Panc1 (cell line): Measurements from ENCODE around the gene BBIP1. TPM values are rescaled to one million over a fixed set of nuclear protein-coding genes. Genes with fewer than 3 reads are reported as not detected.

Experiments used
- ATAC-seq: fragments of 200-7000 bp; cut with Tn5 transposase; 2 replicates; pipeline ENCODE4 v1.9.1; 2020; ENCODE audit warnings: mild to moderate bottlenecking, moderate library complexity
- BruUV-seq: library from RNA; stranded (reverse); fragments of 400-500 nt; replicated peaks from 2 replicates; lab custom pipeline; 2021; lab: Mats Ljungman, UMichigan
- CTCF ChIA-PET: fragments of 300-600 bp; sonication (Branson Sonifier 250); formaldehyde crosslinking; loops from one replicate; lab custom pipeline; 2022; ENCODE audit warnings: antibody characterized with exemption; lab: Charles Lee
- POLR2A ChIA-PET: fragments of 300-600 bp; sonication (Branson Sonifier 250); formaldehyde crosslinking; loops from one replicate; lab custom pipeline; 2022; ENCODE audit warnings: antibody characterized with exemption; lab: Charles Lee
- DNase-seq: peaks from one replicate; pipeline ENCODE4 v3.0.0-alpha.2; 2010; ENCODE audit warnings: low read depth, low spot score
- H3K27ac ChIP-seq: 2 replicates; pipeline ENCODE4 v1.5.1; 2011; ENCODE audit warnings: mild to moderate bottlenecking, low read length, inconsistent platforms
- H3K27me3 ChIP-seq: fragments of 200-500 bp; sonication (Bioruptor generic); 2 replicates; pipeline ENCODE4 v1.6.0; 2014; ENCODE audit warnings: low read length, inconsistent platforms; ENCODE audit not compliant: control insufficient read depth, insufficient read depth
- H3K36me3 ChIP-seq: fragments of 200-500 bp; sonication (Bioruptor generic); 2 replicates; pipeline ENCODE4 v1.5.1; 2014; ENCODE audit warnings: inconsistent platforms, mild to moderate bottlenecking, low read length, moderate library complexity; ENCODE audit not compliant: control insufficient read depth, insufficient read depth
- H3K4me1 ChIP-seq: 2 replicates; pipeline ENCODE4 v1.5.1; 2011; ENCODE audit warnings: inconsistent platforms, mild to moderate bottlenecking, low read length, moderate library complexity; ENCODE audit not compliant: control insufficient read depth, insufficient read depth
- H3K4me3 ChIP-seq, 2 experiments: 2 replicates each; pipeline ENCODE4 v1.5.1; 2011 to 2012; ENCODE audit warnings: low read depth in 2 of 2, low read length in 2 of 2, mild to moderate bottlenecking in 2 of 2, inconsistent platforms in 1 of 2, moderate library complexity in 1 of 2
- H3K9me3 ChIP-seq: fragments of 200-500 bp; sonication (Bioruptor generic); 2 replicates; pipeline ENCODE4 v1.5.1; 2014; ENCODE audit warnings: low read depth, mild to moderate bottlenecking, inconsistent platforms, low read length, moderate library complexity; ENCODE audit not compliant: control insufficient read depth, insufficient read depth
- POLR2AphosphoS5 ChIP-seq: IDR thresholded peaks from 2 replicates; pipeline ENCODE4 v1.6.1; 2012; ENCODE audit warnings: mild to moderate bottlenecking, low read depth, low read length, moderate library complexity
- SIN3A ChIP-seq: IDR thresholded peaks from 2 replicates; pipeline ENCODE4 v1.6.1; 2012; ENCODE audit warnings: low read depth, mild to moderate bottlenecking, low read length, moderate library complexity, borderline replicate concordance; ENCODE audit not compliant: insufficient read depth
- TCF7L2 ChIP-seq: IDR thresholded peaks from 2 replicates; pipeline ENCODE4 v1.6.1; 2011; ENCODE audit warnings: mild to moderate bottlenecking, low read depth, low read length, inconsistent platforms
- in situ Hi-C: cut with HindIII; loops from 2 replicates; pipeline ENCODE4 v1.10.0; 2016; ENCODE audit warnings: low sequenced_read_pairs, low pct_unique_long_range_greater_than_20kb
- intact Hi-C: fragments of 100-400 bp; cut with micrococcal nuclease; formaldehyde crosslinking; loops from one replicate; pipeline ENCODE4 v1.10.0; 2022; ENCODE audit not compliant: unreplicated experiment
- total RNA-seq: library from RNA; stranded (reverse); gene quantifications from one replicate; pipeline ENCODE4 v1.2.1, GENCODE V29; 2021; ENCODE audit not compliant: unreplicated experiment
- TF ChIP-seq, protein P1 (sequence below): fragments of 450-650 bp; IDR thresholded peaks from 2 replicates; pipeline ENCODE4 v1.5.1; 2017; ENCODE audit warnings: mild to moderate bottlenecking

The BBIP1 gene
- total RNA-seq, 1 experiment from 2014 or later = 55.2 TPM

DNA sequence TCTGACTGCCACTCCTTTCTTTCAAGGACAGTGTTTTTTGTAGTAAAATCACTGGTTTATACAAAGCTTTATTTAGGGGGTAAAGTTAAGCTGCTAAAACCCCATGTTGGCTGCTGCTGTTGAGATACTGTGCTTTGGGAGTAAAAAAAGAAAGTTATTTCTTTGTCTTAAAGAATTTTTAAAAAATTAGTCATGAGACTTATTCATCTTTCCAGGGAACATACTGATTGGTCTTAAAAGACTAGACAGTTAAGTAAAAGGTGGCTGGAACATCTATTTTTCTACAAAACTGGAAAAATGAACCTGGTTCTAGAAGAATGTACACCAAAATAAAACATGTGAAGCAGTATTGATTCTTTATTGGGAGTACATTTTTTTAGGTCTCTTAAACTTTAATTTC lies 20.6 kb downstream of the BBIP1 start:
- DNase-seq (no peak), ATAC-seq (no peak)
- POLR2A ChIA-PET = no interaction called here
- no peaks in the 10 kb centered on the region for H3K9me3 ChIP-seq
- BruUV-seq = TSS peak; percentile 59
- H3K4me1 ChIP-seq = no peaks in the 10 kb centered on the region; the same call in 1 of the 2 replicates
- no peak for TF ChIP-seq TCF7L2
- TF ChIP-seq, protein P1, sequence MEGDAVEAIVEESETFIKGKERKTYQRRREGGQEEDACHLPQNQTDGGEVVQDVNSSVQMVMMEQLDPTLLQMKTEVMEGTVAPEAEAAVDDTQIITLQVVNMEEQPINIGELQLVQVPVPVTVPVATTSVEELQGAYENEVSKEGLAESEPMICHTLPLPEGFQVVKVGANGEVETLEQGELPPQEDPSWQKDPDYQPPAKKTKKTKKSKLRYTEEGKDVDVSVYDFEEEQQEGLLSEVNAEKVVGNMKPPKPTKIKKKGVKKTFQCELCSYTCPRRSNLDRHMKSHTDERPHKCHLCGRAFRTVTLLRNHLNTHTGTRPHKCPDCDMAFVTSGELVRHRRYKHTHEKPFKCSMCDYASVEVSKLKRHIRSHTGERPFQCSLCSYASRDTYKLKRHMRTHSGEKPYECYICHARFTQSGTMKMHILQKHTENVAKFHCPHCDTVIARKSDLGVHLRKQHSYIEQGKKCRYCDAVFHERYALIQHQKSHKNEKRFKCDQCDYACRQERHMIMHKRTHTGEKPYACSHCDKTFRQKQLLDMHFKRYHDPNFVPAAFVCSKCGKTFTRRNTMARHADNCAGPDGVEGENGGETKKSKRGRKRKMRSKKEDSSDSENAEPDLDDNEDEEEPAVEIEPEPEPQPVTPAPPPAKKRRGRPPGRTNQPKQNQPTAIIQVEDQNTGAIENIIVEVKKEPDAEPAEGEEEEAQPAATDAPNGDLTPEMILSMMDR = no peak
- H3K4me3 ChIP-seq = no peak overlapping the region
- peaks cover 10% of the 10 kb centered on the region for H3K36me3 ChIP-seq
- in situ Hi-C loops (no loop called here), intact Hi-C loops (no loop called here)
- H3K27me3 ChIP-seq = no peaks in the 10 kb centered on the region
- CTCF ChIA-PET = interaction anchor here (1.1 kb wide), 1 partner anchor 94 kb away, joined by 3 read pairs; no protein-coding TSS in a partner anchor
- no peak overlapping the region for H3K27ac ChIP-seq

DNA sequence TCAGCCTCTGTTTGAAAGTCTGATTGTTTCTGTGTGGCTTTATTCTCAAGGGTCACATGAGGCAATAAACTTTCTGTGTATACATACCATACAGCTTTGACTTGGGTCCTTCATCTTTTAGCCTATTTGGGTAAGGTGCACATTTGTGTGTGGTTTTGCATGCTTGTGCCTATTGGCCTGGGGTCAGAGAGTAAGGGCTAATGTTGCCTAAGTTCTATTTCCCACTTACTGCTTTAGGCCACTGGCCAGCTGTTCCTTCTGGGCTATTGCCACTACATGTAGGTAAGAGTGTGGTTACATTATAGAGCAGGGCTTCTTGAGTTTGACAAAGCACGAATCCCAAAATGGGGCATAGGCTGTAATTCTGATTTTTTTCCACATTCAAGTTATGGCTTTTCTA lies 21.8 kb downstream of the BBIP1 start:
- DNase-seq (no peak), ATAC-seq (no peak)
- Histone ChIP-seq H3K4me3 (no peak overlapping the region), H3K36me3 (peaks cover 10% of the 10 kb centered on the region), H3K27me3 (no peaks in the 10 kb centered on the region), H3K9me3 (no peaks in the 10 kb centered on the region), H3K27ac (no peak overlapping the region), H3K4me1 (no peaks in the 10 kb centered on the region; the same call in 1 of the 2 replicates)
- ChIA-PET CTCF (interaction anchor here (1.1 kb wide), 1 partner anchor 151 kb away, joined by 5 read pairs; no protein-coding TSS in a partner anchor), POLR2A (interaction anchor here (0.6 kb wide), 1 partner anchor 123 kb away, joined by 3 read pairs; no protein-coding TSS in a partner anchor)
- in situ Hi-C loops (no loop called here), intact Hi-C loops (no loop called here)
- no TSS peak for BruUV-seq
- TF ChIP-seq, protein P1 = no peak

DNA sequence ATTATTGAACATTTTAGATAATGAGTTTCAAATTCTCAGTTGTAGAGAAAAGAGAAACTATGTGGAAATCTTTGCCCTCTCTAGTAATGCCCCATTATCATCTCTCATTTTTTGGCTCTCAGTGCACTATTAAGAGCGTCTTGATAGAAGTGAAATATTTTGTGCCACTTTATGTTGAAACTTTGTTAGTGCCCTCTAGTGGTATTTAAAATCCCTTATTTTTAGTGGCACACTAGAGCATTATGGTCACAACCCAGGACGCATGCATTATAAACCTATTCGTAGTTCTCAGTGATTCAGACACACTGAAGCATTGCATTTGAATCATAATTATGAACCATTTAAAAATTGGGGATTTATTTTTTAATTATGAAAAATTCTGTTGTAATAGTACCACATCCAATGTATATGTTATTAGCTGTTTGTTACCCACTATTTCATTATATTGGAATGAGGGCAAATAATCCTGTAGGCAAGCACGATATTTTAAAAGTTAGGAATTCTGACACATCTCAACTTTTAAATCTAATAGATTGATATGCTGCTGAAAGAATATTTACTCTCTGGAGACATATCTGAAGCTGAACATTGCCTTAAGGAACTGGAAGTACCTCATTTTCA lies 25.3 kb downstream of the BBIP1 start:
- Histone ChIP-seq H3K27me3 (no peaks in the 10 kb centered on the region), H3K27ac (no peak overlapping the region), H3K36me3 (peaks cover 4% of the 10 kb centered on the region; the same call in 1 of the 2 replicates), H3K9me3 (no peaks in the 10 kb centered on the region), H3K4me1 (no peaks in the 10 kb centered on the region; the same call in 1 of the 2 replicates), H3K4me3 (no peak overlapping the region)
- intact Hi-C loops = loop anchor here (1.0 to 5.0 kb wide), 3 partner anchors 147 to 586 kb away; no protein-coding TSS in a partner anchor
- ChIA-PET POLR2A (no interaction called here), CTCF (interaction anchor here (1.2 to 1.3 kb wide), 3 partner anchors 13 to 147 kb away, joined by 3 to 6 read pairs (median 3); no protein-coding TSS in a partner anchor)
- no peak for DNase-seq
- no peak for TF ChIP-seq TCF7L2
- TF ChIP-seq POLR2AphosphoS5 = no peak; the same call in 1 of the 2 replicates
- TF ChIP-seq, protein P1 = peak; percentile 72; the same call in 1 of the 2 replicates
- no peak for TF ChIP-seq SIN3A
- peak; percentile 94 for ATAC-seq
- in situ Hi-C loops = no loop called here
- BruUV-seq = no TSS peak
